Calu3 (cell line): ENCODE data around the gene NIPSNAP3A. TPM values are rescaled to one million over a fixed set of nuclear protein-coding genes. Genes with fewer than 3 reads are reported as not detected.

ENCODE experiments used
- BruUV-seq: library from RNA; stranded (reverse); fragments of 400-500 nt; replicated peaks from 2 replicates; lab custom pipeline; 2021; lab: Mats Ljungman, UMichigan
- CTCF ChIA-PET: fragments of 300-600 bp; sonication (Branson Sonifier 250); formaldehyde crosslinking; loops from one replicate; lab custom pipeline; 2022; ENCODE audit warnings: antibody characterized with exemption; lab: Charles Lee
- DNase-seq: peaks from one replicate; pipeline ENCODE4 v3.0.0; 2022
- H3K27ac Mint-ChIP-seq: one replicate; pipeline ENCODE4 v1.8.0; 2022; ENCODE audit warnings: mixed read lengths; ENCODE audit not compliant: unreplicated experiment
- H3K27me3 Mint-ChIP-seq: one replicate; pipeline ENCODE4 v1.8.0; 2022; ENCODE audit warnings: mixed read lengths; ENCODE audit not compliant: unreplicated experiment
- H3K36me3 Mint-ChIP-seq: one replicate; pipeline ENCODE4 v1.8.0; 2022; ENCODE audit warnings: mild to moderate bottlenecking, moderate library complexity, mixed read lengths; ENCODE audit not compliant: insufficient read depth, unreplicated experiment
- H3K4me1 Mint-ChIP-seq: one replicate; pipeline ENCODE4 v1.8.0; 2022; ENCODE audit warnings: mild to moderate bottlenecking, low read depth, mixed read lengths; ENCODE audit not compliant: unreplicated experiment
- H3K4me3 Mint-ChIP-seq: one replicate; pipeline ENCODE4 v1.8.0; 2022; ENCODE audit warnings: mild to moderate bottlenecking, low read depth, moderate library complexity, mixed read lengths; ENCODE audit not compliant: unreplicated experiment
- H3K9me3 Mint-ChIP-seq: one replicate; pipeline ENCODE4 v1.8.0; 2022; ENCODE audit warnings: low read depth, mixed read lengths; ENCODE audit not compliant: unreplicated experiment
- intact Hi-C: fragments of 100-400 bp; cut with micrococcal nuclease; formaldehyde crosslinking; loops from one replicate; pipeline ENCODE4 v1.10.0; 2022; ENCODE audit not compliant: unreplicated experiment
- total RNA-seq: library from RNA; stranded (reverse); gene quantifications from 2 replicates; pipeline ENCODE4 v1.2.3, GENCODE V29; 2022
- TF ChIP-seq, protein P1 (sequence below): fragments of 200-600 bp; IDR thresholded peaks from one replicate; pipeline ENCODE4 v1.8.0; 2022; ENCODE audit warnings: antibody characterized with exemption; ENCODE audit not compliant: unreplicated experiment

Gene NIPSNAP3A
- total RNA-seq, 1 experiment from 2014 or later = 8.0 TPM

DNA sequence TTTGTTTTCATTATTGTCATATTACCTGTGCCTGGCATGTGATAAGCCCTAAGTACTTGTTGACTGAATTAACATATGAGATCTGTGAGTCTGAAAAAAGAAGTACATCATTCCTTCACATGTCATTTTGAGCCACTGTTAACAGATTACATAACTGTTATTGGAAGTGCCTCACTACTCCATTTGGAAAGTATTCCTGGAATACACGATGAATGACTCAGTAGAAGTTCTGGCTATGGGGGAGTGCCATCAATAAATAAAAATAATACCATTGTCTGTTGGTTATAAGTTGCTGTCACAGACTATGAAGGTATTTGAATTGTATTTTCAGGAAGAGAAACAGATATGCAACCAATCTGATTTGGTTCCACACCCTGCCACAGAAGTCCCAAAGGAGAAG lies 29.3 kb downstream of the NIPSNAP3A start:
- intact Hi-C loops = no loop called here
- Mint-ChIP-seq H3K4me1 (no peaks in the 10 kb centered on the region), H3K27me3 (peaks cover 10% of the 10 kb centered on the region), H3K4me3 (no peak overlapping the region), H3K9me3 (no peaks in the 10 kb centered on the region), H3K27ac (no peak overlapping the region), H3K36me3 (no peaks in the 10 kb centered on the region)
- DNase-seq = no peak
- BruUV-seq = no TSS peak
- CTCF ChIA-PET = no interaction called here
- TF ChIP-seq, protein P1, sequence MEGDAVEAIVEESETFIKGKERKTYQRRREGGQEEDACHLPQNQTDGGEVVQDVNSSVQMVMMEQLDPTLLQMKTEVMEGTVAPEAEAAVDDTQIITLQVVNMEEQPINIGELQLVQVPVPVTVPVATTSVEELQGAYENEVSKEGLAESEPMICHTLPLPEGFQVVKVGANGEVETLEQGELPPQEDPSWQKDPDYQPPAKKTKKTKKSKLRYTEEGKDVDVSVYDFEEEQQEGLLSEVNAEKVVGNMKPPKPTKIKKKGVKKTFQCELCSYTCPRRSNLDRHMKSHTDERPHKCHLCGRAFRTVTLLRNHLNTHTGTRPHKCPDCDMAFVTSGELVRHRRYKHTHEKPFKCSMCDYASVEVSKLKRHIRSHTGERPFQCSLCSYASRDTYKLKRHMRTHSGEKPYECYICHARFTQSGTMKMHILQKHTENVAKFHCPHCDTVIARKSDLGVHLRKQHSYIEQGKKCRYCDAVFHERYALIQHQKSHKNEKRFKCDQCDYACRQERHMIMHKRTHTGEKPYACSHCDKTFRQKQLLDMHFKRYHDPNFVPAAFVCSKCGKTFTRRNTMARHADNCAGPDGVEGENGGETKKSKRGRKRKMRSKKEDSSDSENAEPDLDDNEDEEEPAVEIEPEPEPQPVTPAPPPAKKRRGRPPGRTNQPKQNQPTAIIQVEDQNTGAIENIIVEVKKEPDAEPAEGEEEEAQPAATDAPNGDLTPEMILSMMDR = no peak

GRCh38 chr9:104778802-104779201 lies 31.3 kb downstream of the NIPSNAP3A start:
- peaks cover 10% of the 10 kb centered on the region for H3K27me3 Mint-ChIP-seq

GRCh38 chr9:104779334-104779733 lies 31.9 kb downstream of the NIPSNAP3A start:
- TF ChIP-seq, protein P1 = no peak
- Mint-ChIP-seq H3K9me3 (no peaks in the 10 kb centered on the region), H3K27ac (no peak overlapping the region), H3K4me3 (no peak overlapping the region), H3K27me3 (peaks cover 10% of the 10 kb centered on the region), H3K4me1 (no peaks in the 10 kb centered on the region), H3K36me3 (no peaks in the 10 kb centered on the region)
- CTCF ChIA-PET = no interaction called here
- intact Hi-C loops = no loop called here
- DNase-seq = no peak
- no TSS peak for BruUV-seq

More at GRCh38 chr9:104778802-104779201, 31.3 kb downstream of the NIPSNAP3A start:
- H3K9me3 Mint-ChIP-seq = no peaks in the 10 kb centered on the region
- CTCF ChIA-PET = no interaction called here
- H3K4me1 Mint-ChIP-seq = no peaks in the 10 kb centered on the region
- no peak for DNase-seq
- H3K27ac Mint-ChIP-seq = no peak overlapping the region
- no peak overlapping the region for H3K4me3 Mint-ChIP-seq
- no TSS peak for BruUV-seq
- intact Hi-C loops = no loop called here
- TF ChIP-seq, protein P1 = no peak
- no peaks in the 10 kb centered on the region for H3K36me3 Mint-ChIP-seq

DNA sequence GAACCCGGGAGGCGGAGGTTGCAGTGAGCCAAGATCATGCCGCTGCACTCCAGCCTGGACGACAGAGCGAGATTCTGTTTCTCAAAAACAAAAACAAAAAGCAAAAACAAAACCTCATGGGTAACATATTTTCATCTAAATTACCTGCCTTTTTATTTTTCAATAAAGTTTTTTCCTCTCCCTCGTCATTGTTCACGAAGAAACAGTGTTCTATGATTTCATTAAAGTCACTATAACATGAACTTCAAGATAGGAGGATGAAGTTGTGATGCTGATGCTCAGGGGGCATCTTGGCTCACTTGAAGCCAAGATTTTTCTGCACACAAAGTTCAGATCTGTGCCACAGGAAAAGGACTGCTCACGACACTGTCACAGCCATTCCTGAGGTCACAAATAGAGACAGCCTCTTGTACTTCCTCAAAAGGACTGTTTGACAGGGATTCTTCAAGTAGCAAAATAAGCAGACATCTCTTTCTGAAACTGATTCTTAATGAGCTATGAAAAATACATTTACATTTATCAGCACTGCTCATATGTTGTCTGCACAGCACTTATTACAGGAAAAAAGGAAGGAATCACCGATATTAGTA lies 32.6 kb downstream of the NIPSNAP3A start:
- Mint-ChIP-seq H3K4me1 (no peaks in the 10 kb centered on the region), H3K9me3 (no peaks in the 10 kb centered on the region), H3K4me3 (no peak overlapping the region), H3K36me3 (no peaks in the 10 kb centered on the region), H3K27me3 (peaks cover 10% of the 10 kb centered on the region), H3K27ac (no peak overlapping the region)
- intact Hi-C loops = loop anchor here (1.0 to 5.0 kb wide), 3 partner anchors 83 to 377 kb away; partner anchors contain the start of gene ABCA1
- BruUV-seq = no TSS peak
- TF ChIP-seq, protein P1 = no peak
- CTCF ChIA-PET = interaction anchor here (0.7 kb wide), 1 partner anchor 83 kb away, joined by 3 read pairs; no protein-coding TSS in a partner anchor
- no peak for DNase-seq
